ENCODE measurements around the gene RBM20. TPM values are rescaled to one million over a fixed set of nuclear protein-coding genes. Genes with fewer than 3 reads are reported as not detected.

The RBM20 gene
- total RNA-seq, 1 experiment from 2014 or later = 0.10 TPM

GRCh38 chr10:110699859-110700468 is 55.8 kb downstream of the RBM20 start:
- DNase-seq (ENCODE audit: low read depth, low spot score) (no peak), ATAC-seq (peak; percentile 49)
- no TSS peak for BruUV-seq (replicated peaks)
- Histone ChIP-seq H3K27me3 (ENCODE audit: control insufficient read depth, insufficient read depth, low read length) (no peaks in the 10 kb centered on the region), H3K4me1 (ENCODE audit: control insufficient read depth, insufficient read depth, low read length) (peaks cover 3% of the 10 kb centered on the region; the same call in 1 of the 2 replicates), H3K36me3 (ENCODE audit: control insufficient read depth, insufficient read depth, low read length) (no peaks in the 10 kb centered on the region), H3K4me3 (ENCODE audit: low read depth in 2 of 2, low read length in 2 of 2) (no peak overlapping the region), H3K9me3 (ENCODE audit: control insufficient read depth, insufficient read depth, low read depth, low read length) (no peaks in the 10 kb centered on the region), H3K27ac (ENCODE audit: low read length) (no peak overlapping the region)
- CTCF ChIA-PET = no interaction called here
- intact Hi-C loops (cut with micrococcal nuclease; ENCODE audit: unreplicated experiment) (no loop called here), in situ Hi-C loops (cut with HindIII; ENCODE audit: low pct_unique_long_range_greater_than_20kb, low sequenced_read_pairs) (no loop called here)
- TF ChIP-seq TCF7L2 (IDR thresholded peaks at IDR 0.05; ENCODE audit: low read depth, low read length) (no peak), POLR2AphosphoS5 (IDR thresholded peaks at IDR 0.05; ENCODE audit: low read depth, low read length) (no peak), REST (IDR thresholded peaks at IDR 0.05; ENCODE audit: insufficient read depth in 1 of 2, low read depth in 2 of 2, low read length in 1 of 2) (no peak), SIN3A (IDR thresholded peaks at IDR 0.05; ENCODE audit: borderline replicate concordance, insufficient read depth, low read depth, low read length) (no peak), CTCF (IDR thresholded peaks at IDR 0.05) (no peak)
- POLR2A ChIA-PET = no interaction called here

- no peak for TF ChIP-seq CTCF (IDR thresholded peaks at IDR 0.05)
- Histone ChIP-seq H3K4me3 (ENCODE audit: low read depth in 2 of 2, low read length in 2 of 2) (no peak overlapping the region), H3K27ac (ENCODE audit: low read length) (no peak overlapping the region), H3K4me1 (ENCODE audit: control insufficient read depth, insufficient read depth, low read length) (peaks cover 3% of the 10 kb centered on the region; the same call in 1 of the 2 replicates), H3K36me3 (ENCODE audit: control insufficient read depth, insufficient read depth, low read length) (no peaks in the 10 kb centered on the region), H3K9me3 (ENCODE audit: control insufficient read depth, insufficient read depth, low read depth, low read length) (no peaks in the 10 kb centered on the region), H3K27me3 (ENCODE audit: control insufficient read depth, insufficient read depth, low read length) (peaks cover 2% of the 10 kb centered on the region; the same call in 1 of the 2 replicates)
- ChIA-PET CTCF (interaction anchor here (0.6 kb wide), 1 partner anchor 422 kb away, joined by 3 read pairs; no protein-coding TSS in a partner anchor), POLR2A (interaction anchor here (0.8 kb wide), 1 partner anchor 14 kb away, joined by 3 read pairs; no protein-coding TSS in a partner anchor)
- DNase-seq (ENCODE audit: low read depth, low spot score) (no peak), ATAC-seq (no peak)
- intact Hi-C loops (cut with micrococcal nuclease; ENCODE audit: unreplicated experiment) = no loop called here
- in situ Hi-C loops (cut with HindIII; ENCODE audit: low pct_unique_long_range_greater_than_20kb, low sequenced_read_pairs) = no loop called here
- BruUV-seq (replicated peaks) = no TSS peak
These were observed 56.9 kb downstream of the RBM20 start for GRCh38 chr10:110700947-110701616.

All from Panc1 (cell line).